Measurements from ENCODE around the gene NME2. TPM values are rescaled to one million over a fixed set of nuclear protein-coding genes. Genes with fewer than 3 reads are reported as not detected.

Gene NME2
- 321 TPM for total RNA-seq
- long read RNA-seq, transcript NME2-202 (4 exons, 866 nt) = minor isoform, 7 of 133 reads
- long read RNA-seq, transcript NME2-205 (5 exons, 826 nt) = major isoform, 117 of 133 reads
- long read RNA-seq, transcript NME2-209 (2 exons, 789 nt) = minor isoform, 5 of 133 reads
- long read RNA-seq, partial matches to known transcripts = 0 of 133 reads
- long read RNA-seq, other reads (novel, unspliced or antisense) = 2 of 133 reads

DNA sequence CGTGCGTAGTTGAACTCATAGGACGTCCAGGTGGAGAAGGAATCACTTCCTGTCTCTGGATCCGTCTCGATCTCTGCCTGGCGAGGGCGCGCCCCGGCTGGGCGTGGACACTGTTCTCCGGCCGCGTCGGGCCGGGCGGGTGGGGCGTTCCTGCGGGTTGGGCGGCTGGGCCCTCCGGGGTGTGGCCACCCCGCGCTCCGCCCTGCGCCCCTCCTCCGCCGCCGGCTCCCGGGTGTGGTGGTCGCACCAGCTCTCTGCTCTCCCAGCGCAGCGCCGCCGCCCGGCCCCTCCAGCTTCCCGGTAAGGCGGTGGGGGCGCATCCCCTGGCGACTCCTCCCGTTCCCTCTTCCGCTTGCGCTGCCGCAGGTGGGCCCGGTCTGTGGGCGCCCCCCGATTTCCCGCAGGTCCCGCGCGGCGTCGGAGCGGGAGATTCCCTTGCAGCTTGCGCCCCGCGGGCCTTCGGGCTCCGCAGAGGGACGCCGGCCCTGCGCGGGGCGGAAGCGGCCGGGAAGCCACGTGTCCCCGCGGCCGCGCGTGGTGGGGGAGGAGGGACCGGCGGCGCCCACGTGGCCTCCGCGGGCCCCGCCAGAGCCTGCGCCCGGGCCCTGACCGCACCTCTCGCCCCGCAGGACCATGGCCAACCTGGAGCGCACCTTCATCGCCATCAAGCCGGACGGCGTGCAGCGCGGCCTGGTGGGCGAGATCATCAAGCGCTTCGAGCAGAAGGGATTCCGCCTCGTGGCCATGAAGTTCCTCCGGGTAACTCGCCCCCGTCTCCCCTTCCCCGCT, at the start of gene NME2:
NME2 (plus strand) TSS at position 214 of the 789 bp plus-strand sequence; CDS start at position 634, 420 bp downstream.
- Histone ChIP-seq H3K36me3 (peaks cover 47% of the 10 kb centered on the region), H3K9me3 (no peaks in the 10 kb centered on the region), H3K27me3 (ENCODE audit: low read depth) (no peaks in the 10 kb centered on the region), H3K4me1 (peaks cover 16% of the 10 kb centered on the region), H3K4me3 (peak within 1 kb of the TSS; percentile 88), H3K27ac (peak within 1 kb of the TSS; percentile 94)
- TF ChIP-seq, protein P1, sequence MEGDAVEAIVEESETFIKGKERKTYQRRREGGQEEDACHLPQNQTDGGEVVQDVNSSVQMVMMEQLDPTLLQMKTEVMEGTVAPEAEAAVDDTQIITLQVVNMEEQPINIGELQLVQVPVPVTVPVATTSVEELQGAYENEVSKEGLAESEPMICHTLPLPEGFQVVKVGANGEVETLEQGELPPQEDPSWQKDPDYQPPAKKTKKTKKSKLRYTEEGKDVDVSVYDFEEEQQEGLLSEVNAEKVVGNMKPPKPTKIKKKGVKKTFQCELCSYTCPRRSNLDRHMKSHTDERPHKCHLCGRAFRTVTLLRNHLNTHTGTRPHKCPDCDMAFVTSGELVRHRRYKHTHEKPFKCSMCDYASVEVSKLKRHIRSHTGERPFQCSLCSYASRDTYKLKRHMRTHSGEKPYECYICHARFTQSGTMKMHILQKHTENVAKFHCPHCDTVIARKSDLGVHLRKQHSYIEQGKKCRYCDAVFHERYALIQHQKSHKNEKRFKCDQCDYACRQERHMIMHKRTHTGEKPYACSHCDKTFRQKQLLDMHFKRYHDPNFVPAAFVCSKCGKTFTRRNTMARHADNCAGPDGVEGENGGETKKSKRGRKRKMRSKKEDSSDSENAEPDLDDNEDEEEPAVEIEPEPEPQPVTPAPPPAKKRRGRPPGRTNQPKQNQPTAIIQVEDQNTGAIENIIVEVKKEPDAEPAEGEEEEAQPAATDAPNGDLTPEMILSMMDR (IDR thresholded peaks at IDR 0.05) = no peak
- DNase-seq = peak; percentile 94
- intact Hi-C loops (cut with DNase I) = no loop called here
- ATAC-seq = peak; percentile 98

- intact Hi-C loops (cut with DNase I) = no loop called here
Observed at GRCh38 chr17:51118330-51119195, 47.6 kb upstream of the NME2 start.

DNA sequence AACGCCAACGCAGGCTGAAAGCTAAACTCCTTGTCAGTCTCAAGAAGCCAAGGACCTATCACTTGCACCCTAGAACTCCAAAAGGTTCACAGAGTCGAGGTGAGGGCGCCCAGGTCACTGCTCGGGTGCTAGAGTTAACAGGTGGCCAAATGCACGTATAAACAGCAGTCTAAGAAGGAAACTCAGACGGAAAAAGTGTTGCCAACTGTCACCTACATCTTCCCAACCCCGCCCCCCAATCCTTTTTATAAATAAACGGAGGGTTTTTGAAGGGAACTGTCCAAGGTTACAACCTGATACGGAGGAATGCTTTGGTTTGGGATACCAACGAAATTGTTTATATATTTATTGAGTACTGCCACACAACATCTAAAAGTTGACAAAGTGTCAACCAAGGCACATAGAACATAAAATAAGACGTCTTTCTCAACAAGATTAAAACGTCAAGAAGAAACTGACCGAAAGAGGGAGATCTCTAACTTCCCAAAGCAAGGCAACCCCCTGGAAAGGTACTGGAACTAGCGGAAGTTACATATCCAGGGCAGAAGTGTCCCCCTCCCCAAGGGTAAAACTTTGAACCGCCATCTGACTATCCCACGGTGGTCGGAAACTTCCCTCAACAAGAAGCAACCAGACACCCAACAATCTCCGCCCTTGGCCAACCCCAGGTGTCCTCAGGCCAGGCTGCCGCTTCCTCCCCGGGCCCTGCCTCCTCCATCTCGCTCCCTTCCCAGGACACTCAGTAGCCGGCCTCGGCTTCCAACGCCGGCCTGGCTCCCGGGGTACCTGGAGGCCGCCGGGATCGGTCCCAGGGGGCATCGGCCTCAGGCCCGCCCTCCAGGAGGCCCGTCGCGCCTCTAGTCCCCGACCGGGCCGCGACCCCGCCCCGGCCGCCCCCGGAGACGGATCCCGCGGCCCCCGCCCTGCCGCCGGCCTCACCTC, 46.5 kb upstream of the NME2 start:
- Histone ChIP-seq H3K4me3 (peak overlapping the region; percentile 97), H3K36me3 (no peaks in the 10 kb centered on the region), H3K9me3 (no peaks in the 10 kb centered on the region), H3K4me1 (peaks cover 43% of the 10 kb centered on the region), H3K27ac (peak overlapping the region; percentile 98), H3K27me3 (ENCODE audit: low read depth) (no peaks in the 10 kb centered on the region)
- TF ChIP-seq, protein P1 (IDR thresholded peaks at IDR 0.05) = no peak
- DNase-seq (peak; percentile 68), ATAC-seq (peak; percentile 25 to 28)
- intact Hi-C loops (cut with DNase I) = no loop called here

More at GRCh38 chr17:51118330-51119195, 47.6 kb upstream of the NME2 start:
- Histone ChIP-seq H3K27ac (peak overlapping the region; percentile 98), H3K36me3 (no peaks in the 10 kb centered on the region), H3K27me3 (ENCODE audit: low read depth) (no peaks in the 10 kb centered on the region), H3K9me3 (no peaks in the 10 kb centered on the region), H3K4me1 (peaks cover 43% of the 10 kb centered on the region), H3K4me3 (peak overlapping the region; percentile 97)
- DNase-seq = no peak
- no peak for ATAC-seq
- TF ChIP-seq, protein P1 (IDR thresholded peaks at IDR 0.05) = no peak

DNA sequence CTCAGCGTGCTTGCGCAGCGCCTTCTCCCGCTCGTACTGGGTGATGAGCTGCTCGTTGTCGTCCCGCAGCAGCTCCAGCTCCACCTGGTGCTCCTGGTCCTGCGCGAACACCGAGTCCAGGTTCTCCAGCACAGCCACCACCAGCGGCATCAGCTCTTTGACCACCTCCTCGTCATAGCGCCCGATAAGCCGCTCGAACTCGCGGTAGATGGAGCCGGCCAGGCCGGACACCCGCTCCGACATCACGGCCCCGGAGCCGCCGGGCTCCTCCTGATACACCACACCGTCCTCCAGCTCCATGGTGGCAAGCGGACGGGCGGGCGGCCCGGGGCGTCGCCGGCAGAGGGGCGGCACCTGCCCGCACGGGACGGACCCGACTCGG, 45.9 kb upstream of the NME2 start:
- peaks cover 43% of the 10 kb centered on the region for H3K4me1 ChIP-seq
- no peaks in the 10 kb centered on the region for H3K27me3 ChIP-seq (ENCODE audit: low read depth)
- ATAC-seq (peak; percentile 14 to 23), DNase-seq (no peak)
- intact Hi-C loops (cut with DNase I) = no loop called here
- H3K9me3 ChIP-seq = no peaks in the 10 kb centered on the region
- H3K4me3 ChIP-seq = peak overlapping the region; percentile 97
- peak overlapping the region; percentile 98 for H3K27ac ChIP-seq
- no peaks in the 10 kb centered on the region for H3K36me3 ChIP-seq
- TF ChIP-seq, protein P1 (IDR thresholded peaks at IDR 0.05) = no peak
